ENCODE data around the gene FTHL17.
A peak's percentile ranks its signal among the peaks of the same experiment; 100 is the strongest.

The FTHL17 gene

DNA sequence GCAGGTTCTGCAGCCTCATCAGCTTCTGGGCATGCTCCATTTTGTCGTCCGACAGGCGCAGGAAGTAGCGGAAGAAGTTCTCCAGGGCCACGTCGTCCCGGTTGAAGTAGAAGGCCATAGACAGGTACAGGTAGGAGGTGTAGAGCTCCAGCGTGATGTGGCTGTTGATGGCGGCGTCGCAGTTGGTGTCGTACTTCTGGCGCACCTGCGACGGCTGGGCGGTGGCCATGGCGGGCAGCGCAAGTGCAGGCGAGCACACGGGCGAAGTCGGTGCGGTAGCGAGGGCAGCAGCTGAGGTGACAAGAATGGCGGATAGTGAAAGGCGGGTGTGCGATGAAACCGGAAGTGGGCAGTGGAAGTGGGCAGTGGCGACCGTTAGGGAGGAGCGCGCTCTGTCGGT, at the start of gene FTHL17:
Gene FTHL17, minus strand, starts transcription at position 317 of the 400 bp plus-strand sequence. Its CDS starts 88 bp downstream, at position 229.
- DNase-seq: no peak

DNA sequence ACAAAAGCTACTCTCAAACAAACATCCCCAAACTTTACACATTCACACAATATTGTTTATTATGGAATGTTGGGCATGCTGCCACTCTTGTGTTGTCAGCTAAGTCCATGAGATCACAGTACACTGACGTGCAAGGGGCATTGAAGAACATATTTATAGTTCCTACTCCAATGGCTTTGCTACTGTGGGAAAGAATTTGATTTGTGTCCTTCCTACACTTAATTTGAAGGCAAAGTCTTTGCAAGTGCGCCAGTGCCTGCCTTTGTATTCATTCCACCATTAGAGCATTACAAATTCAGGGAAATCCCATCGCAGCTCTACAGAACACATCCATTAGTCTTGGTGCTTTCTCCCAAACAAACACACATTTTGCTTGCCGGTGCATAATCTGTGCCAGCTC, 45.4 kb upstream of the FTHL17 start:
- no peak for DNase-seq

DNA sequence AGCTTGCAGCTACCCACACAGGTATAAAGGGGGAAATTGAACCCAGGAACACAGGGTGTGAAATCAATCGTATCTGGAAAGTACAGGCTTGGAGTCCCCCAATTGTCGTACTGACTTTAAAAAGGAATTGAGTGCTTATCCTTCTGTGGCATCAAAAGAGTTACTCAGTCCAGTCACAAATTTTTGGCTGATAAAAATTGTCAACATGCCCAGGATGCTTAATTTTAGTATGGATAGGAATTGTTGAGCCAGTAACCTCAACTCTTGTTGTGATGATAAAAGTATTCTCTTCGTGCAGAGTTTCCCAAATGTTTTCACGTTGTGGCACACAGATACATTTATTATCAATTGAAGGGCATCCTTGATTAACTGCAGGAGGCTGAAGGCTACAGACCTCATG, 43.6 kb upstream of the FTHL17 start:
- DNase-seq: no peak

DNA sequence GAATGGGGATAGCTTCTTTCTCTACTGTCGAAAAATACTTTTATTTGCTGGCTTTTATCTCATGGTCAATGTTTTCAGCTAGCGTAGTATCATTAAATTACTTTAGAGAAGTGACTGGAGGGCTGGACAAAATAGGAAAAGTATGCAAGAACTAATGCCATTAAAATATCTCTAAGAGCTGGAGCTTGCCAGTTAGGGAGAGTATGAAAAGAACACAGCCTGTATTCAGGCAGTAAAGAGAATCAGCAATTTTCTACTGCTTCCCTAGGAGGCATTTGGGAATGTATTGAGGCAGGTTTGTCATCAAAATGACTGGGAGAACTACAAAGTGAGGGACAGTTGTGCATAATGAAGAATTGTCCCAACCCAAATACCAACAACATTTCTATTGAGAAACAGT, 43.0 kb upstream of the FTHL17 start:
- no peak for DNase-seq

DNA sequence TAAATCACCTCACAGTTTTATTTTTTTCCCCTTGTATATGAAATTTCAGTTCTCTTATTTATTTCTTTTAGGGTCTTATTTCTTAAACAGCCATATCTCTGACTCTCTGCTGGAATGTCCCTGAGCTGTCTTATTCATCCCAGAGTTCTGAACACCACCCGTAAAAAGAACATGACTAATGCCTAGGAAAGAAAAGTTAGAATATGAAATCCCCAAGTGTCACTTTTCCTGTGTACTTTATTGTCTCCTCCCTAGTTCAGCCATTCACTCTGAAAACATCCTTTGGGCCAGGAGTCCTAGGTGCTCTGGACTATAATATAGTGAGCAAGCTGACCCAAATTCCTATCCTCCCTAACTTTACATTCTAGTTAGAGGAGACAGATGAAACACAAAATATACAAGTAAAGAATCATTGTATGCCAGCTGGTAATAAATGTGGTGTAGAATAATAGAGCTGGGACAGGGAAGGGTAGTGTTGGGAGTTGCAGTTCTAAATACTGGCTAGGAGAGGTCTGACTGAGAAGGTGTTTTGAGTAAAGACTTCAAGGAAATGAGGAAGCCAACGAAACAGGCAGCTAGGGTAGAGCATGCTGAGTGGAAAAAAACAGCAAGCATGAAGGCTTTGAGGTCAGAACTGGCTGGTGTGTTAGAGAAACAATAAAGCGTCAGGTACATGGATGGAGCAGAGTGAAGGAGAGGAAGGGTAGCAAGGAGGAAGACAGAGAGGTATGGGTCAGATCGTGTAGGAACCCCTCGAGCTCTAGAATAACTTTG, 40.6 kb upstream of the FTHL17 start:
- no peak for DNase-seq

DNA sequence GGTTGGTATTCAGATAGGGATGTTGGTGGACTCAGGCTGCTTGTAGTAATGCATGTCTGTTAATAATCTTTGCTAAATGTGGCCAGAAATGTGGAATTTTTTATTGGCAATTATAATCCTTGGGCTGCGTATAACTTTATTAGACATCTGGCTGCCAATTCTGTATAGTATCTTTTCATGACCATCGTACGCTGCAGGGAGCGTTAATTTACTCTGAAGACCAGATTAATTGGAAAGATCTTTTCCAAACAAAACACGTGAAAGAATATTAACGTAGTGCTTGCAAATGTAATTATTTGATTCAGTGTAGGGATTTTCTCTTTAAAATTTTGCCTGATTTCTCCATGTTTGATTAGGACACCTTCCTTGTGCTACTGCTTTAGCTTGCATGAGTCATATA, 38.8 kb upstream of the FTHL17 start:
- no peak for DNase-seq

DNA sequence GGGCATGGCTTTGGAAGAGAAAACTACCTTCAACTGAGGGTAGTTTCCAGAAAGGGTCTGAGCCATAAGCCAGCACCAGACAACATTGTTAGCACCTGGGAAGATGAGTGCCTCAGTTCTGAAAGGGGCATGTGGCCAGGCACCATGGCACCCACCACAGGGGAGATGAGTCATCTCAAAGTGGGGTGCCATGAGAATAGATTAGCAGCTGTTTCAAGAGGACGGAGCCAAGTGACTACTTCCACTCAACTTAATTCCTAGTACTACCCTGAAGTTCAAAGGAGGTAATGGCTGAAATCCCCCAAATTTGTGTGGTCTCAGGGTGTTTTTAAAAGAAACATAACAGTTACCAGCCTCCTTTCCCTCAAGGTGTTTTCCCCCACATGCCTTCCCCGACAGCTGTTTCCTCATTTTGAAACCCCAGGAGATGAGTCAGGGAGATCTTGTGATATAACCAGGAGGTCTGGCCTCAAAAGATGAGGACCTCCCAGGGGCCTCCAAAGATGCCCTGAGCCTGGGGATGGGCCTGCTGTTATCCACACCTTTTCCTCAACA, 27.8 kb upstream of the FTHL17 start:
- no peak for DNase-seq

DNA sequence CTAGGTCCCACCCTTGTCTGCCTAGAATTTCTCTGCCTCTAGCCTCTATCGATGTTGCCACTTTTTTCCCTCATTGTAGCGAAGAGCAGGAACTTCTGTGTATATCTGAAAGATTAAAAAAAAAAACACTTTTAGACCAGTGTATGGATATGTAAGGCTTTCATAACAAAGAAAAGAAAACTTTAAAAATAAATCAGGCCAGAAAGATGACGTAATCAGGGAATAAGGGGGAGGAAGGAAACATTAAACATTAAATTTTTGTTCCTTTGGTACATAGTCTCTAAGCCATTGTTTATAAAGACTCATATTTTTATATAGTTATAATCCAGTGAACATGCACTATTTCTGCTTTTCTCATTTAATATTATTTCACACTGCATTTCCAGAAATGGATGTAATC, 26.2 kb upstream of the FTHL17 start:
- no peak for DNase-seq

DNA sequence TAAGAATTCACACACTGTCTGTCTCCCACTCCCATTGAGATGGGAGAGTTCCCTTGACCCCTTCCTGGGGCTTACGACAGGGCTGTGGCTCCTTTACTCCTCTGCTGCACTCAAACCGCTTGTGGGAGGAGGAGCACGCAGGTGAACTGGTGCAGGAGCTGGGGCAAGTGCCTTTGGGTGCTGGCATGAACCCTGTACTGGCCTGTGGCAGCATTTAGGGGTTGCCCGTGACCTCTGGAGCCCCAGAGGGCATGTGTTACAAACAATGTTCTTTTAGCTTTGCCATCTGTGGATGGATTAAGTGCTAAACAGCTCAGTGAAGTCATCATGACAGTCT, 21.8 kb upstream of the FTHL17 start:
- no peak for DNase-seq

DNA sequence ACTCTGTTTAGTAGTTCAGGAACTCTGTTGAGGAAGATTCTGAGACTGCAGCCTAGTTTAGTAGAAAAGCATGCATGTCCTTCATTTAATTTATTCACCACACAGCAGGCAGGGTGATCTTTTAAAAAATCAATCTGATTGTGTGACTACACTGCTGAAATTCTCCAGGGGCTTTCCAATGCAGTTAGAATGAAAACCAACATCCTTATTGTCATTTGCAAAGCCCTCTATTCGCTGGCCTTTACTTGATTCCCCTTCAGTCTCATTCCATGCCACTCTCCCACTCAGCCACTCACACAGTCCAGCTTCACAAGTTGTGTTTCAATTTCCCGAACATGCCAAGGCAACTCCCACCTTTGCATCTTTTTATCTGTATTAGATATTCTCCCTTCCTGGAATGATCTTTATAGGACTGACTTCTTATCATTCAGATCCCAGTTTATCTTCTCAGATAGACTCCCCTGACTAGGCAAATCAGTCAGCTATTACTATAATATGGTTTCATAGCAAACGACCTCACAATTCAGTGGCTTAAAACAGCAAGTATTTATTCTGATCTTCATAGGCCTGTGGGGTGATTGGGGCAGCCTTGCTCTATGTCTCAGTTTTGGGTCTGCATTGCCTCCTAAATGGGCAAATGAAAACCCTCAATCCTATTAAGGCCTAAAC, 21.3 kb upstream of the FTHL17 start:
- DNase-seq: no peak

DNA sequence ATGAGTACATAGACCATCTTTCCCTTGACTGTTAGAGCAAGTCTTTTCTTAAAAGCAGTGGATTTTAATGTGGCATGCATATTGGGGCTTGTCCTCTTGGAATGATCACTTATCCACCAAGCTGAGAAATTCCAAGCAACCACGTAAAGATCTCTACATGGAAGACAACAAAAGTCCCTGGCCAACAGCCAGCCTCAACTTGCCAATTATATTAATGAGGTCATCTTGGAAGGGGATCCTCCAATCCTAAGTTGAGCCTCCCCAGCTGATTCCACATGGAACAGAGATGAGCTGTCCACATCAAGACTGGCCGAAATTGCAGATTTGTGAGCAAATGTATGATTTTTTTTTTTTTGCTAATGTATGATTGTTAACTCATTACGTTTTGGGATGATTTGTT, 20.6 kb upstream of the FTHL17 start:
- DNase-seq: no peak

DNA sequence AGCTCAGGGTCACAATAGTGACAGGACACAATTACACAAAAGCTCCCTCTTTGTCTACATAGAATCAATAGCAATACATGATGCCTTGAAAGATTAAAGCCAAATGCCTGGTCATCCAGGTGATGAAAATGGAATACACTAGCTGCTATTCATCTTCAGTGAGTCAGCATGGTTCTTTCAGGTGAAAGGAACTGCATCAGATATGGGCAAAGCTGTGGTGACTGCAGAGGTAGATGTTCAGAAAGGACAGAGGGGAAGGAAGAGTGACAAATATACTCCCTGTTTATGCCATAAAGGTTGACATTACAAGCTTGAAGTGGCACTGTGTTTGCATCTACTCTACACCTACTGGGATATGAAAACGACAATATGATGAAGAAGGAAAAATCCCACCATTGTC, 20.0 kb upstream of the FTHL17 start:
- no peak for DNase-seq

DNA sequence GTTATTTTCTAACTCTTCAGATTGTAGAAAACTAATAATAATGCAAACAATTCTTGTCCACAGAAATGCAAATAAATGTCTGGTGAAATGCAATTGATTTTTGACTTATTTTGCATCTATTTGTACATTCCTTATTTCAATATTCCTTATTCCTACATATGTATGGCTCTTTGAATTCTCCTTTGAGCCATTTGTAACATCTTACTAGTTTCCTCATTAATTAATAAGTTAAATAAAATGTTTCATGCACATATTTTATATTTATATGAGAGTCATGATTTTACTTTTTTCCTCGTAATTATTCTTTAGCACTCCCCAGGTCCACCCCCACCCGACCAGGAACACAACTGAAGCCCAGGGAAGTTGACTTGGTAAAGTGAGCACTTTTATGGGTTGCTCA, 2.7 kb upstream of the FTHL17 start:
- DNase-seq: no peak

DNA sequence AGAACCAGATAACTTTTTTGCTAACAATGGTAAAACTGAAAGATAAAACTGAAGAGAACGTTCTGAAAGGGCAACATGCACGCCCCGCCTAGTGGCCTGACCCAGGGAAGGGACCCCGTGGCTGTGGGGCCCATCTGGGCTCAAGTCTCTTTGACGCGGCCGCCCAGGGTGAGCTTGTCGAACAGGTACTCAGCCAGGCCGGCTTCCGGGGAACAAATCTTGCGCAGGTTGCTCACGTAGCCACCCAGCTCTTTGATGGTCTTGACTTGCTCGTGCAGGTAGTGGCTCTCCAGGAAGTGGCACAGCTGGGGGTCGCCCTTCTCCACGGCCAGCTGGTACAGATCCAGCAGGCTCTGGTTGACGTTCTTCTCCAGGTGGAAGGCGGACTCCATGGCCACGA, 579 bp downstream of the FTHL17 start:
- no peak for DNase-seq

DNA sequence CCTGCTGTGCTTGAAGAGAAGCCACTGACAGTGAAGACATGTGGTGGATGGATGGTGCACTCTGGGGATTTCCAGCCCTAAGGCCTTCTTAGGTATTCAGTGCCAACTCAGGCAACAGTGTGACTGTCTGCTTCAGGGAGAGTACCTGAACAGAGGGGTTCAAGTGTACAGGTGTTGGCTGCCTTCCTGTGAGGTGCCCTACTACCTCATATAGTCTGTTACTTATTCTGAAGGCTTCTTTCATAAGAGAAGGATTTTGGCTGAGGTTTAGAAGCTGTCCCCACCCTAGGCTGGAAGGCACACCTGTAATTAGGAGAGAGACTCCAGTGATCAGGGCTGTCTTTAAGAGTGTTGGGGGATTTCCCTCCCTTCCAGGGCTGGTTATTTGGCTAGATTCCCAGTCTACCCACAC, 1.8 kb downstream of the FTHL17 start:
- no peak for DNase-seq

DNA sequence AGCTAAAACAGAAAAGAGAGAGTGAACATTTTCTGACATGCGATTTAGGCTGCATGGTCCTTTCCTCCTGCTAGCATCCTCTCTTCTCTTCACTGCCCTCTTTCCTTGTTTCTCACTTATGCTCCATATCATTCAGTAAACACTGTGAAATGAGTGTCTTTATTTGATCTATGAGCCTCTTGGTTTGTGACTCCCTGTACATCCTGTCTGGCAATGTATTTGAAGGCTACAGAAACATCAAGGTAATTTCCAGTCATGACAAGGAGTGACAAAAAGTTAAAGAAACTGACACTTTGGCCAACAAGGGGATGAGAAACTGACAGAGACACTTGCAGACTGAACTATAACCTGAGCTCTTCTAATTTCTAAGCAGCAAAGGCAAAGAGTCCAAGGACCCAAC, 8.7 kb downstream of the FTHL17 start:
- DNase-seq: no peak

DNA sequence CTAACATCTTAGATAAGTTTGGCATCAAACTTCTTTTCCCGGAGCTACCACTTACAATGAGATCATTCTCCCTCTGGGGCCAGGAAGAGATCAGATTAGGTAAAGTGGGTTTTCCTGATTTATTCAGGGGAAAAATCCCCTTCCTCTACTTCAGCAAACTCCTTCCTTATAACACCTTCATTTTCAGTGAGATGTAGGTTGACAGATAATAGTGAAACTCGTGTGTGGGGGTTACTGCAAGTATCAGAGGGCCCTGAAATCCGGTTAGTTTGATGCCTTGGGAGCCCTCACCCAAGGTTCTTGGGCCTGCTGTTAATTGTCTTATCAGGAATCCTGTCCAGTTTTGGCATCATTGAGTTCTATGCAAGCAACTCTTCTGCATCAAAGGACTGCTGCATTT, 10.8 kb downstream of the FTHL17 start:
- no peak for DNase-seq

DNA sequence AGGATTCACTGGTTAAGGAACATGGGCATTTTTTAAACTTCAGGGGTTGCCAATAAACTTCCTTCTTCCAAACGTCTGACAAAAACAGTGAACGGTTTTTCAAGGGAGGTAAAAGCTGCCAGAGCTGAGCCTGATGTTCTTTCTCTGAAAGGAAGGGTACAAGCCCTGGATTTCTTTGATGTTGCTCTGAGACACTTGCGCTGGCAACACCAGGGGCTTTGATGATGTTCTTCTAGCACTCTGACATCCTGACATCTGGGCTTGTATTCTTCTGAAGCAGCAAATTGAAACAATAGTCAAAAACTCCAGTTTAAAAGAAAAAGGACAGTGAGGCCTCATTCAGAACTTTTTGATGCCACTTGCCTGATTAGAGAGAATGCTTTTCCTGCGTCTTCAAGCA, 11.8 kb downstream of the FTHL17 start:
- no peak for DNase-seq

DNA sequence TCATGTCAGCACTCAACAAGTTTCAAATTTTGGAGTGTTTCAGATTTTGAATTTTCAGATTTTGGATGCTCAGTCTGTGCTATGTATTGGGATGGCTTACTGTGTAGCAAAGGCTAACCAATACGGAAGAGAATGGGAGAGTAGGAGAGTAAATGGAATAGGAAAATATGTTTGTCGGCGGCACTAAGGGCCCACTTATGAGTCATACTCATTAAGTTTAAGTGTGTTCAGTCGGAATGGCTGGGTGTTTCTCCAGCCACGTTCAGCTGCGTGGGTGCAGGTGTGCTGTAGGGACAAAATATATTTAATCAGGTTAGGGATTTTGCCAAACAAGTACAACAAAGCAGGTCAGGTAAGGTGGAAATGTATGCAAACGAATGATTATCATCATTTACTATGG, 13.6 kb downstream of the FTHL17 start:
- DNase-seq: no peak

DNA sequence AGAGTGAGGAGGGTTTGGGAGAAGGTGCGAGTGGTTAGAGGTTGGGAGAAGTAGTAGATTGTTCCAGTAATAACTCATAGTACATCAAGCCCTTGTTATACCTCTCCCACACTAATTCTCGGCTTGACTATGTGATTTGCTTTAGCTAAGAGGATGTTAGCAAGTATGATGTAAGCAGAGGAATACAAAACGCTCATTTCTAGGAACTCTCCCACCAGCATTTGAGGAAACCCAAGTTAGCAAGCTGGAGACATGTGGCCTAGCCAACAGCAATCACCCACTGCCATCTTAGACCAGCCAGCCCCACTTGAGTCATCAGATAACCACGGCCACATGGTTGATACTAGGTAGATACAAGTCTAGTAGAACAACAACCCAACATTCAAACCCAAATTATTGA, 14.2 kb downstream of the FTHL17 start:
- DNase-seq: no peak

DNA sequence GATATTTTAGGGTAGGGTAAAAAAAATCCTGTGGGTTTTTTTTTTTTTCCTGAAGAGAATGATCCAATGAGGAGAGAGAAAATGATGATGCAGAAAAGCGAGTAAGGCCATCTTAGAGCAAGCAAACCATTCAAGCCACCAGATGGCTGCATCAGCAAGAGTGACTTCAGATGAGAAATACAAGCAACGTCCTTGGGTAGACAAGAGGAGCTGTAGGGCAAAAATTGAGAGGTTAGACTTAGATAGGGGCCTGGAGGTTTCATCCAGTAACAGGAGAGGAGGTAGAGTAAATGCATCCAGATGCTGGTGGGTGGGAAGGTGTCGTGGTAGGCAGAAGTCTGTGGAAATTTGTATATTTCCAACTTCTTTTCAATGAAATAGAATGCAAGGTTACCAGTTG, 14.6 kb downstream of the FTHL17 start:
- DNase-seq: no peak

DNA sequence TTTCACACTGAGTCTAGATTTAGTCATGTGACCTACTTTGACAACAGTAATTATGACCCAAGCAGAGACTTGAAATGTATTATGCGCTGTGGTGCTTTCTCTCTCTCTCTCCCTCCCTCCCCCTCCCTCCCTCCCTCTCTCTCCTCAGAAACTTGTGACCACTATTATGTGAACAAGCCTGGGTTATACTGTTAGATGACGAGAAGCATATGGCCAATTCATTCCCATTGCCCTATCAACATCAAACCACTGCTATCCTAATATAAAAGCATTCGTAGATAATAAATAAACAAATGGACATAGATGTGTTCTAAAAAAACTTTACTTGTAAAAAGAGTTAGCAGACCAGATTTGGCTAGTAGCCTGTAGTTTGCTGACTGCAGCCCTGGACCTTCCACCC, 18.2 kb downstream of the FTHL17 start:
- no peak for DNase-seq

DNA sequence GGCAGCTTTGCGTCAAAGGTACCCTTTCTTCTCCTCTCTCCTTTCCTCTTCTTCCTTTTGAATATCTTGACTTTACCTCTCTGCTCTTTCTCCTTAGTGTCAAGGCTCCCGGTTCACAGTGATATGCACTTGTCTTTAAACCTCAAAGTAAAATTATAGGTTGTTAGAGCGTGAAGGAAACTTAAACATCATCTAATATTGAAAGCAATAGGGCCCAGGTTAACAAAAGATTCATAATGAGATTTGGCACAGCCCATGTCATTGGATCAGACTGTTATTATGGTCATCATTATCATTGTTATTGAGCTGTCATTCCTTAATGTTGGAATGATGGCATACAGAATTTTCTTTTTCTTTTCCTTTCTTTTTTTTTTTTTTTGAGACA, 32.5 kb downstream of the FTHL17 start:
- DNase-seq: no peak

DNA sequence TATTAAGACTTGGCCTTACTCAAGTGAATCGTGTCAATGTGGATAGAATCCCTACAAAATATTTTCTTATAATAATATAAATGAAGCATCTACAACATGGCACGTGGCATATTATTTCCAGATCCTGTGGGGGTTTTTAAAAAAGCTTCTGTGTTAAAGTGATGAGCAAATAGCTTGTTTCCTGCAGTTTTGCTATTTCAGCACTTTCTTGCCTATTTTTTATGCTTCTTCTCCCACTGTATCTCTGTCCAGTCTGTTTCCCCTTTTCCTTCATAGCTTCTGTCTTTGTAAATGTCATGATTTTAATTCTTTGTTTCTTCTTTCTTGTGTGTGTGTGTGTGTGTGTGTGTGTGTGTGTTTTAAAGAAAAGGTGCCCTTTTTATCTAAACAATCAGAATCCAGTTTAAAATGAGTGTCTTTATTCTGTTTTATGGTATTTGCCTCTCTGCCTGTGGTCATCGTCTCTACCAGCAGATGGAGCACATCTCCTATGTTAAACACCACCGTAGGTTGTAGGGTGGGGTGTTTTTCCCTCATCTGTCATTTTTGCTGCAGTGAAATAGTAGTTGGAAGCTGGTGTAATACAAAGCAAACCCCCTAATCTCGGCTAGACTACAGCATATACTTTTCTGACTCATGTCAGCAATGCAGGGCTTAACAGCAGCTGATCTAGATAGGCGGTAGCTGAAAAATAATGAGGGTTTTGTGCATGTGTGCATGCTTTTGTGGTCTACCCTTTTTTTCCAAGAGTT, 33.1 kb downstream of the FTHL17 start:
- DNase-seq: peak; percentile 14
